Activated CD8-positive, alpha-beta memory T cell treated with anti-CD3 and anti-CD28 coated beads for 1 hour (primary cell): ENCODE results near the gene ARPIN.
"Not testable (repeated sequence)": the region's sequence is repeated elsewhere in the genome, so short reads cannot be mapped to it uniquely, and the experiment has no call there.

Experiments used
- DNase-seq, 2 donors: peaks; one replicate each; pipeline ENCODE4 v3.0.0-alpha.2; 2020; ENCODE audit warnings: low read depth in 1 of 2; ENCODE audit errors: extremely low read depth in 1 of 2

The ARPIN gene

DNA sequence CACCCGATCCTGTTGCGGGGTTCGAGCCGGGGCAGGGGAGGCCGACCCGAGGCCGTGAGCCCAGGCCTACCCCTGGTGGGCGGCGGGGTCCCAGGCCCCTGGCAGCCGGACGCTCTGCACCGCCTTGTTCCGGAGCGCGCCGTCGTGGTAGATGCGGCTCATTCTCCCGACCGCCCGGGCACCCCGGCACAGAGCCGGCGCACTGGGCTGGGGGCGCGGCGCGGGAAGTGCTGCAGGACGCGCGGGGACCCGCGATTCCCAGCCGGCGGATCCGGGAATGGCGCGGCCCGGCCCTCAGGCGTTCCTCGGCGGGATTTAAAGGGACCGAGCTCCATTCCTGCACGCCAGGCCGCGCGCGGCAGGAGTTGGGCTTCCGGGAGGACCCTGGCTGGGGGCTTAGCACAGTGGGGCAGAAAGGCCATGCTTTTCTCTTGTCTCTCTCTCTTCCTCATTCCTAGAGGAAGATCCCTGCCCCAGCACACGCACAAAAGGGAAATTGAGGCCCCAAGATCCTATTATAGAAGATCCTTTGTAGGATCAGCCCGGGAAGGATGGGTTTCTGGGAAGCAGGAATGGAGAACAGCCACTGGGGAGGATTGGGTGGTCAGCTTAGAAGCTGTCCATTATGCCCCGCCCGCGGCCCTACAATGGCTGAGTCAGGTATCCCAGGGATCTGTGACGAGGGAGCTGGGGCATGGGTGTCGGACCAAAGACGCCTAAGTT is at the start of gene ARPIN:
TSS of gene ARPIN (minus strand) at position 279 of the 723 bp plus-strand sequence. CDS start at position 162, 117 bp downstream.
- DNase-seq = no peak

DNA sequence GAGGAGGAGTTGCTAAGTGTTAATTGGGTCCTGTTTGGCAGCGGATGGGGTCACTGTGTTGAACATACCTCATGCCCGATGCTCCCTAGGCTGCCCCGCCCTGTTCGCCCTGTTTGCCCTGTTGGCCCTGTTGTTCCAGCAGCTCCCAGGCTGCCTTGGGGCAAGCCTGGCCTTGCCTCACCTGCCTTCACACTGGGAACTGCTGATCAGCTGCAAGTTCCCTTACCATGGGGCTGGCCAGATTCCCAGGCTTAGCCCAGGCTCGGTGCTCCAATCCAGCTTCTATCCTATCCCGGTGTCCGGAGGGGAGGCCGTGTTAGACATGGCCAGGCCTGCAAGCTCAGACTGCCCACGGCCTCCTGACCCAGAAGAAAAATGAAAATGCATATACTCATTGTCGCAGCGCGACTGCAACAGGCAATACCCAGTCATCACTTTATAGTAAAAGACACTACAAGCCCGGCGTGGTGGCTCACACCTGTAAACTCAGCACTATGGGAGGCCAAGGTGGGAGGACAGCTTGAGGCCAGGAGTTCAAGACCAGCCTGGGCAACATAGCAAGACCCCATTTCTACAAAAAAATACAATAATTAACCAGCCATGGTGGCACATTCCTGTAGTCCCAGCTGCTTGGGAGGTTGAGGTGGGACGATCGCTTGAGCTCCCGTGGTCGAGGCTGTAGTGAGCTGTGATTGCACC is 45.5 kb upstream of the ARPIN start:
- no peak for DNase-seq

DNA sequence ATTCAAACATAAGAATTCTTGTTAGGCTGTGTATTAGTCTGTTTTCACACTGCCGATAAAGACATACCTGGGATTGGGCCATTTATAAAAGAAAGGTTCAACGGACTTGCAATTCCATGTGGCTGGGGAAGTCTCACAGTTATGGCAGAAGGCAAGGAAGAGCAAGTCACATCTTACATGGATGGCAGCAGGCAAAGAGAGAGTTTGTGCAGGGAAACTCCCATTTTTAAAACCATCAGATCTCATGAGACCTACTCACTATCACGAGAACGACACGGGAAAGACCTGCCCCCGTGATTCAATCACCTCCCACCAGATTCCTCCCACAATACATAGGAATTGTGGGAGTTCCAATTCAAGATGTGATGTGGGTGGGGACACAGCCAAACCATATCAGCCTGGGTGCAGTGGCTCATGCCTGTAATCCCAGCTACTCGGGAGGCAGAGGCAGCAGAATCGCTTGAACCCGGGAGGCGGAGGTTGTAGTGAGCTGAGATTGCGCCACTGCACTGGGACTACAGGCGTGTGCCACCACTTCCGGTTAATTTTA is 42.8 kb upstream of the ARPIN start:
- not testable (repeated sequence) for DNase-seq

DNA sequence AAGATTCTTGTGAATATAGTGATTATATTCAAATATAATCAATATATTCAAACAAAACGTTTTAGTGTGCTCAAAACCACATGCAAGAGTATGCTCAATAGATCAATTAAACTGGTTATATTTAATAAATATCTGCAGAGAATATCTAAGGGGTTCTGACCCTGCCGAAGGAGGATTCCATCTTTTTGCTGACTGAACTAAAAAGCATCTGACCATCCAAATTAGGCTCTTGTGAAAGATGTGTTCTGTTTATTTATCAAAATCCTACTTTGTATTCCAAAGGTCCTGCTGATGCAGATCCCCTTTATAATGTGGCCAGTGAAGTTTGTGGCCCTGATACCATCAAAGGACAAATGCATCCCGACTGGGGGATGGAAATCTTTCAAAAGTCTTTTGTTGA is 41.8 kb upstream of the ARPIN start:
- no peak for DNase-seq

DNA sequence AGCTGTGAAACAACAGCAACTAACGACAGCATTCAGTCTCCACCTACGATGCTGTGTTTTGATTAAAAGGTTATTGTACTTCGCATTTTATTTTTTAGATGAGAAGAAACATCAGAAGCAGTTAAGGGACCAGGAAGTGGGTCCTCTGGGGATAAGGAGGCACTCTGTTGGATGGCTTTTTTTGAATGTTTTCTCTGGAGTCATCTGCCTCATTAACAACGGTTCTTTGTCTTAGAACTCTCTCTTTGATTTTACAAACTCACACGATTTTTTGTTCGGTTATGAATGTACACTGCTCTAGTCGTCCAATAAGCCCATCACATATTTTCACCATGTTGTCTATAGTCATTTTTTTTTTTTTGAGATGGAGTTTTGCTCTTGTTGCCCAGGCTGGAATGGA is 36.0 kb upstream of the ARPIN start:
- no peak for DNase-seq

DNA sequence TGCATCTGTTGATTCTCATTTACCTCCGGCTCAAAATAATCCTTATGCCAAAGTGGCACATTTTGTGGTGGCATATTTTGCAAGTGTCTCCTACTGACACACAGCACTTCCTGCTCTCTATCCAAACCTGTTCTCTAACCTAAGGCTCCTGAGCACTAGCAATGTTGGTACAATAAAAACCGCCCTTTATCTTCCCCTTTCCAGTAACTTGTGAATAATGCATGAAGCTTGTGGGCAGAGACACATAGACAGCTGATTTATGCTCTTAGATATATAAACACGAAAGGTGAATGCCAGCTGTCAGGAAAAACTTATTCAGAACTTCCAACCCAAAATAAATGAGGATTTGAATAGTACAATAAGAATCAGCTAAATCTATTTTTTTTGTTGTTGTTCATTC is 34.6 kb upstream of the ARPIN start:
- no peak for DNase-seq

DNA sequence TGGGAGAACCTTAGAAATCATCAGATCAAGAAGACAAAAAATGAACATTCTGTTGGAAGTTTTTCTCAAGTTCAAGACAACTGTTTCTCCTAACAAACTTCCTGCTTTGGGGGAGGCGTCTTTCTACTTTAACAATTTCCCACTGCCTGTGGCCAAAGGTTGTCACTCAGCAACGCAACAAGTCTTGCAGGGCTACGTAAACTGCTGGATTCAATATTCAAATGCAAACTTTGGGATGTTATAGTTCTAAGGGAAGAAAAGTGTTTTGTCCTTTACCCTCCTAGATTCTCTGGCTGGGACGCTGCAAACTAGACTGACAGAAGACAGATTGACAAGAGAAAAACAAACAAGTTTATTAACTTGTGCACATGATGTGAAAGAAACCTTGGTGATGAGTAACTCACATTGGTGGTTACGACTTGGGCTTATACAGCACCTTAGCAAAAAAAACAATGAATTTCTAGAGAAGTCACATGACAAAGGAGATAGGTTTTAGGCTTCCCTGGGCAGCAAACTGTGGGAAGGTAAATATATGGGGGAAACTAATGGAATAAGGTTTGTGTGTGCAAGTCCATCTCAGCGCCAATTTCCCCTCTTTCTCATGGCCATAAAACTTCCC is 34.0 kb upstream of the ARPIN start:
- DNase-seq = no peak

DNA sequence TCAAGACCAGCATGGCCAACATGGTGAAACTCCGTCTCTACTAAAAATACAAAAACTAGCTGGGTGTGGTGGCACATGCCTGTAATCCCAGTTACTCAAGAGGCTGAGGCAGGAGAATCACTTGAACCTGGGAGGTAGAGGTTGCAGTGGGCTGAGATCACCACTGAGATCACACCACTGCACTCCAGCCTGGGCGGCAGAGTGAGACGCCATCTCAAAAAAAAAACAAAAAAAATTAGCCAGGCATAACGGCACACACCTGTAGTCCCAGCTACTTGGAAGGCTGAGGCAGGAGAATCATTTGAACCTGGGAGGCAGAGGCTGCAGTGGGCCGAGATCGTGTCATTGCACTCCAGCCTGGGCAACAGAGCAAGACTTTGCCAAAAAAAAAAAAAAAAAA is 31.0 kb upstream of the ARPIN start:
- DNase-seq = not testable (repeated sequence)

DNA sequence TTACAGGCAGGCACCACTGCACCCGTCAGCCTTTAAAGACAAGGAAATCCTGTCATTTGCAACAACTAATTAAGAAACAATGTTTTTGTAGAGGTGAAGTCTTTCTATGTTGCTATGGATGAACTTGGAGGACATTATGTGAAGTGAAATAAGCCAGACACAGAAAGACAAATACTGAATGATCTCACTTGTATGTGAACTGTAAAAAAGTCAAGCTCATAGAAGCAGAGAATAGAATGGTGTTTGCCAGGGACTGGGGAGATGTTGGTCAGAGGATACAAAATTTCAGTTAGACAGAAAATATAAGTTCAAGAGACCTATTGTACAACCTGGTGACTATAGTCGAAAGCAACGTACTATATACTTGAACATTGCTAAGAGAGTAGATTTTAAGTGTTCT is 27.2 kb upstream of the ARPIN start:
- DNase-seq = no peak

DNA sequence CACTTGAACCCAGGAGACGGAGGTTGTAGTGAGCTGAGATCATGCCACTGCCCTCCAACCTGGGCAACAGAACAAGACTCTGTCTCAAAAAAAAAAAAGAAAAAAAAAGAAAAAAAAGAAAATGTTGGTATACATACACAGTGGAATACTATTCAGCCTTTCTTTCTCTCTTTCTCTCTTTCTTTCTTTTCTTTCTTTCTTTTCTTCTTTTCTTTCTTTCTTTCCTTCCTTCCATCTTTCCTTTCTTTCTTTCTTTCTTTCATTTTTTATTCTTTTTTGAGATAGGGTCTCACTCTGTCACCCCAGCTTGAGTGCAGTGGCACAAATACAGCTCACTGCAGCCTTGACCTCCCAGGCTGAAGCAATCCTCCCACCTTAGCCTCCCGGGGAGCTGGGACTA is 26.6 kb upstream of the ARPIN start:
- not testable (repeated sequence) for DNase-seq

DNA sequence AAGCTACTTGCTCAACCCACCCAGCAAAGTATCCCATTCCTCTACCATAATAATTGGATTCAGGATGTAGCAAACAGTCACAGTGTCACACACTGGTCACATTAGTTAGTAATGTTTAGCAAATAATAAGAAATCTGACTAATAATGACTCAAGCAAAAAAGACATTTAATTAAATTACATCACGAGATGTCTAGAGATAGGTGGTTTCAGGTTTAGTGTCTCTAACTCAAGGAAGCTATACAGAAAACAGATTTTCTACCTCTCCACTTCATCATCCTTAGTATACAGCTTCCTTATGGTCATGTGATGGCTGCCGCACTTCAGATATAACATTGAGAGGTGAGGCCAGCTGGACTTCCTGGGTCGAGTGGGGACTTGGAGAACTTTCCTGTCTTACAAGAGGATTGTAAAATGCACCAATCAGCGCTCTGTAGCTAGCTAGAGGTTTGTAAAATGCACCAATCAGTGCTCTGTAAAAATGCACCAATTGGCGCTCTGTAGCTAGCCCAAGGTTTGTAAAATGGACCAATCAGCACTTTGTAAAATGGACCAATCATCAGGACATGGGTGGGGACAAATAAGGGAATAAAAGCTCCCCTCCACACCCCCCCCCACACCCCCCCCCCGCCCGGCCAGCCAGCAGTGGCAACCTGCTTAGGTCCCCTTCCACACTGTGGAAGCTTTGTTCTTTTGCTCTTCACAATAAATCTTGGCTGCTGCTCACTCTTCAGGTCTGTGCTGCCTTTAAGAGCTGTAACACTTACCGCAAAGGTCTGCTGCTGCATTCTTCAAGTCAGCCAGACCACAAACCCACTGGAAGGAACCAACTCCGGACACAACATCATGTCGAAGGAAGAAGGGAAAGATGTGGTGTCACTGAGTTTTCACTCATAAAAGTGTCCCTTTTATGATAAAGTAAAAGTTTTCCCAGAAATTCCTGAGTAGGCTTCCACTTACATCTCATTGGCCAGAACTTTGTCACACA is 24.9 kb upstream of the ARPIN start:
- no peak for DNase-seq

DNA sequence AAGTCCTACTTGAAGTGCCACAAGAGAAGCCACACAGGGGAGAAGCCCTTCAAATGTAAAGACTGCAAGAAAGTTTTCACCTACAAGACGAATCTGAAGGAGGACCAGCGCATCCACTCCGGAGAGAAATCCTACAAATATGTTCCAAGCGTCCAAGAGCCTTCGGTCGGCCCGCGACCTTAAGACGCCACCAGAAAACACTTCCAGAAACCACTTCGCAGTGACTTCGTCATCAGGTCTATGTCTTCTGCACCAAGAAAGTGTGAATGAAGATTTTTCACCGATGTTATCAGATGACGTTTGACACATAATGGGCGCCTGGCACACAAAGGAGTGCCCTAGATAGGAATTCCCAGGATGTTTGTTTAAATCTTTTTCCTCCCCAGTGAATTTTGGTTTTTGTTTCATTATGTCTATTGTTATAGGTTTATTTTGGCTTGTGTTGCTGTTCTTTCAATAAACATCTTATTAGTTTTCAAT is 24.1 kb upstream of the ARPIN start:
- no peak for DNase-seq

DNA sequence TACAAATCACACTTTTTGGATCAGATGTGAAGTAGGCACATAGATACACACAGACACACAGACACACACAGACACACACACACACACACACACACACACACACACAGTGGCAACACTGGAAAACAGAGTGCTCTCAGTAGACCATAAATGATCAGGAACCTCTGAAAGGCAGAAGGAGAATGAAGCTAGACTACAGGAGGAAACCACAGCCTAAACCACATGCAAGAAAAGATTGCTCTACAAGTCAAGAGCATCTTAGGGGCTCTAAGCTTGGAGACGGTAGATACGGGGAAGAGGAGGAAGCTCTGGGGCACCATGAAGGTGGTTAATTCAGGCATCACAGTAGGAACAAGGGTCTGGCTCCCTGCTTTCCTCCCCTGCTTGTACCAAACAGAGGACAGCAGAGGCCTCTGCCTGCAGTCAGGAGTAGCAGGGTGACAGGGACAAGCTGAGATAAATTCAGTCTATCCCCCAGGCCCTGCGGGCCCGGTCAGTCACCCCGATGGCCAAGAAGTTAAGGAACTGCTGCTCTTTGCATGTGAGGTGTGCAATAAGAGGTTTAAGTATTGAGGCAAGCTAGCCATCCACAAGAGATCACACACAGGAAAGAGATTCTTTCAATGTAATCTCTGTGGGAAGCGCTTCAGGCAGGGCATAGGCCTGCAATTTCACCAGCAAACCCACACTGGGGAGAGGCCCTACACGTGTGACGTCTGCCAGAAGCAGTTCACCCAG is 23.5 kb upstream of the ARPIN start:
- no peak for DNase-seq

DNA sequence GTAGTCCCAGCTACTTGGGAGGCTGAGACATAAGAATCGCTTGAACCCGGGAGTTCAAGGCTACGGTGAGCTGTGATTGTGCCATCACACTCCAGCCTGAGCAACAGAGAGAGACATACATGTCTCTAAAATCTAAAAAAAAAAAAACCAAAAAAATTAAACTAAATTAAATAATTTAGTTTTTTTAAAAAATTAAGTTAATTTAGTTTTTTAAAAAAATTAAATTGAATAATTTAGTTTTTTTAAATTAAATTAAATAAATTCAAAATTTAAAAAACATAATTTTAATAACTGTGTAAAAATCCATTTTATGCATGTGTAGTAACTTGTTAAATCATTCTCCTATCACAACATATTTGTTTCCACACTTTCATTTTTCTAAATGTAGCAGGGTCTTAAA is 20.1 kb upstream of the ARPIN start:
- no peak for DNase-seq

DNA sequence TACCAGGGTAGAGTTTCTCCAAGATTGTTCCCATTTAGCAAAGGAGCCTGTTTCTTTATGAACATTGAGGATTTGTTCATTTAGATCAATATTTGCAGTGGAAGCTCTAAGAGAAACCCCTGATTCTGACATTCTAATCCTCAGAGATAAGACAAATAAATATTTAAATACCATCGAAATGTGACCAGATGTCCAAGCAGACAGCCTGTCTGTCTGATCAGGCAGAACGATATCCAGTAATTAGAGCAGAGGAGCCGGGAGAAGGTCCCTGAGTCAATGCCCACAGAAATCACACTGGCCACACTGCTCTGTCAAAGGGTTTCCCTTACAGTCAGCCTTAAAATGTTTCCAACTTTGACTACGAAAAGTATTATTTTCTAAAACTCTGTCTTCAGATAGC is 15.7 kb upstream of the ARPIN start:
- DNase-seq = no peak

DNA sequence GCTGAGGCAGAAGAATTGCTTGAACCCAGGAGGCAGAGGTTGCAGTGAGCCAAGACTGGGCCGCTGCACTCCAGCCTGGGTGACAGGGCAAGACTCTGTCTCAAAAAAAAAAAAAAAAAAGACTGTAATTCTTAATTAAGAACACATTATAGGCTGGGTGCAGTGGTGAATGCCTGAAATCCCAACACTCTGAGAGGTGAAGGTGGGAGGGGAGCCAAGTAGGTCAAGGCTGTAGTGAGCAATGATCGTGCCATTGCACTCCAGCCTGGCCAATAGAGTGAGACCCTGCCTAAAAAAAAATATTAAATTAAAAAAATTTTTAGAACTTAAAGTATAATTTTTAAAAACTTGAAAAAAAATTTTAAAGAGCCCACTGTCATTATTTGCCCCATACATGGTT is 13.4 kb upstream of the ARPIN start:
- no peak for DNase-seq

DNA sequence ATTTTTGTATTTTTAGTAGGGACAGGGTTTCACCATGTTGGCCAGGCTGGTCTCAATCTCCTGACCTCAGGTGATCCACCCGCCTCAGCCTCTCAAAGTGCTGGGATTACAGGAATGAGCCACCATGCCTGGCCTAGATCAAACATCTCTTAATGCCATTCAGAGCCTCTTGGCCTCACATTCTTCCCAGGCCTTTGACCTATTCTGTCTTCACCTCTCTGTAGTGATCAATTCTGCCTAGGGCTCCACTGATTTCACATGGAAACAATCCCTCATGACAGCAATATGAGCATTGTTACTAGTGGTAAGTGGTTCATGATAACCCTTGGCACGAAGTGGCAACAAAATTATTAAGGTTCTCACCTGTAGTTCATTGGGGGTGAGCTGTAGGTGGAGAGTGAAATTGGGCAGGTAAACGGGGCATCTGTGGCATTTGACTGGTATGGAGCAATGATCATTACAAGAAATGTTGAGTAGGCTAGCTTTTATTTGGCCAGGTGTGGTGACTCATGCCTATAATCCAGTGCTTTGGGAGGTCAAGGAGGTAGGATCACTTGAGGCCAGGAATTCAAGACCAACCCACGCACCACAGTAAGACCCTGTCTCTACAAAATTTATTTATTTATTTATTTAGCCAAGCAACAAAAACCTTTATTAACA is 4.8 kb upstream of the ARPIN start:
- DNase-seq = no peak

DNA sequence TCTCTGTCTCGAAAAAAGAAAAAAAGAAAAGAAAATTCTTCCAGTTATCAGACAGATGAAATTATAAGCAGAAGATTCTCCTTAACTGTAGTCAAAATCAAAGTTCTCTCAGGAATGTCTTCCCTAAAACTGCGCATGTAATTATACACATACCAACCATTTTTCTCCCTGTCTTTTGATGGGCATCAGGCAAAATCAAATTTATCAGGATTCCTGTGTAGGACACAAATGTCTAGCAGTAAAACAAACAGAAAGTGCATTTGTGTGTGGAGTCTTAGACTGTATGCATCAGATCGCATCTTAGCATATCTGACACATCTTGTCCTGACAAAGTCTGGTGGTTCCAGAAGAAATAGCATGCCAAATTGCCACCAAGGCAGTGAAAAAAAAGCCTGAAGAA is 3.9 kb upstream of the ARPIN start:
- DNase-seq = no peak

DNA sequence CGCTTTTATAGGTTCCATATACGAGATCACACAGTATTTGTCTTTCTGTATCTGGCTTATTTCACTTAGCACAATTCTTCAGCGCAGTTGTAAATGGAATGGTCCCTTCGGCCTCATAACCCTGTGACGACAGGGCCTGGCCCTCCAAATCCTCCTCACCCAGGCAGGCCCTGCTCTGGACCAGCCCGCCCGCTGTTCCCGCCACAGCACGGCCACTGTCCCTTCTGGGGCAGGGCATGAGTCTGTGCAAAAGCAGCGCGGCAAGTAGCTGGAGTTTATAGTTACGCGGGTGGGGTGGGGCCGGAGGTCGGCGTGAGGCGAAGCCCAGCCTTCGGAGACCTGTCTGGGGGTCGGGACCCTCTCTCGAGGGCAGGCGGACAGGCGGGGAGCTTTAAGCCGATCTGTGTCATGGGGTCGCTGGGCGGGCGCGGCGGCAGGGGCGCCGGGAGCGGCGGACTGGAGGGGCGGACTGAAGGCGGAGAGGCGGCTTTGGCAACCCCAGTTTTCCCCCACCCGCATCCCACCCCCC is 543 bp downstream of the ARPIN start:
- no peak for DNase-seq
